ENCODE measurements around the gene VHLL. TPM values are rescaled to one million over a fixed set of nuclear protein-coding genes. Genes with fewer than 3 reads are reported as not detected.

The VHLL gene
- total RNA-seq, 1 experiment from 2014 or later: not detected

DNA sequence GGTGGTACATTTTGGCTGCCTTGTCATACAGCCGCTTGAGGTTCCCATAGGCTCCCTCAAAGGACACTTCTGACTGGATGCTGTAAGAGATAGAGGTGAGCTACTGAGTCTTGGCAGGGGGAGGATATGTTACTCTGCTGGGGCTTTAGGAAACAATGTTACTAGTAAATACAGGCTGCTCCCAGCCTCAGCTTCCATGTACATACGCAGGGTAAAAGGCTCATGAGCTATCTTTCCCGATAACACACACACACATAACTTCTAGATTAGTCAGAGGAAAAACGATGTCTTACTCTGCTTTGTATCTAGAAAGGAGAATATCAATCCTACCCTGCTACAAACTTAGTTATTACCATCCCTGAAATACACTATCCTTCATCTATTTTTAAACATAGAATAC is 30.8 kb downstream of the VHLL start (continued):
- TF ChIP-seq, protein P1, sequence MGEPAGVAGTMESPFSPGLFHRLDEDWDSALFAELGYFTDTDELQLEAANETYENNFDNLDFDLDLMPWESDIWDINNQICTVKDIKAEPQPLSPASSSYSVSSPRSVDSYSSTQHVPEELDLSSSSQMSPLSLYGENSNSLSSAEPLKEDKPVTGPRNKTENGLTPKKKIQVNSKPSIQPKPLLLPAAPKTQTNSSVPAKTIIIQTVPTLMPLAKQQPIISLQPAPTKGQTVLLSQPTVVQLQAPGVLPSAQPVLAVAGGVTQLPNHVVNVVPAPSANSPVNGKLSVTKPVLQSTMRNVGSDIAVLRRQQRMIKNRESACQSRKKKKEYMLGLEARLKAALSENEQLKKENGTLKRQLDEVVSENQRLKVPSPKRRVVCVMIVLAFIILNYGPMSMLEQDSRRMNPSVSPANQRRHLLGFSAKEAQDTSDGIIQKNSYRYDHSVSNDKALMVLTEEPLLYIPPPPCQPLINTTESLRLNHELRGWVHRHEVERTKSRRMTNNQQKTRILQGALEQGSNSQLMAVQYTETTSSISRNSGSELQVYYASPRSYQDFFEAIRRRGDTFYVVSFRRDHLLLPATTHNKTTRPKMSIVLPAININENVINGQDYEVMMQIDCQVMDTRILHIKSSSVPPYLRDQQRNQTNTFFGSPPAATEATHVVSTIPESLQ (CRISPR knock-in tag; IDR thresholded peaks at IDR 0.05): no peak
- TF ChIP-seq, protein P2, sequence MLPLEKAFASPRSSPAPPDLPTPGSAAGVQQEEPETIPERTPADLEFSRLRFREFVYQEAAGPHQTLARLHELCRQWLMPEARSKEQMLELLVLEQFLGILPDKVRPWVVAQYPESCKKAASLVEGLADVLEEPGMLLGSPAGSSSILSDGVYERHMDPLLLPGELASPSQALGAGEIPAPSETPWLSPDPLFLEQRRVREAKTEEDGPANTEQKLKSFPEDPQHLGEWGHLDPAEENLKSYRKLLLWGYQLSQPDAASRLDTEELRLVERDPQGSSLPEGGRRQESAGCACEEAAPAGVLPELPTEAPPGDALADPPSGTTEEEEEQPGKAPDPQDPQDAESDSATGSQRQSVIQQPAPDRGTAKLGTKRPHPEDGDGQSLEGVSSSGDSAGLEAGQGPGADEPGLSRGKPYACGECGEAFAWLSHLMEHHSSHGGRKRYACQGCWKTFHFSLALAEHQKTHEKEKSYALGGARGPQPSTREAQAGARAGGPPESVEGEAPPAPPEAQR (CRISPR knock-in tag; IDR thresholded peaks at IDR 0.05): no peak

DNA sequence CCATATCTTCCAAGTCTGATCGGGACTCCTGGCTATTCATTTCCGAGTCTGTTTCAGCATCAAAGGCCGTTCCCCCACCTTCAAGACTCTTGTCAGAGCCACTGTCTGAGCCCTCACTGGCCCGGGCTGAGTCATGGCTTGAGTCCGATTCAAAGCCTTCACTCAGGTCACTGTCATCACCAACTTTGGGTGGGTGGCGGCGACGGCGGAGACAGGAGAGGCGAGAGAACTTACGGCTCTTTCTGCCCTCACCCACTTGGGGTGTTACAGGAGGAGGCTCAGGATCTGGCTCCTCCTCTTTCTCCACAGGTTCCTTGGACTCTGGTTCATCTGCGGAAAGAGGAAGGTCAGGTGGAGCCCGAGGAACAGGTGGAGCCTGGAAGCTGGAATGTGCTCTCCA is 33.1 kb downstream of the VHLL start:
- ChIA-PET POLR2A (no interaction called here), CTCF (no interaction called here)
- DNase-seq (ENCODE audit: low spot score) (no peak), ATAC-seq (no peak)
- TF ChIP-seq ZNF263 (CRISPR knock-in tag; IDR thresholded peaks at IDR 0.05; ENCODE audit: low read depth): no peak
- no peak for TF ChIP-seq NR2C2 (CRISPR knock-in tag; IDR thresholded peaks at IDR 0.05)
- no peak for TF ChIP-seq MYBL2 (CRISPR knock-in tag; IDR thresholded peaks at IDR 0.05)
- no peak for TF ChIP-seq ZNF232 (CRISPR knock-in tag; IDR thresholded peaks at IDR 0.05)
- no peak for TF ChIP-seq CREM (CRISPR knock-in tag; IDR thresholded peaks at IDR 0.05)
- TF ChIP-seq GTF2I (CRISPR knock-in tag; conservative IDR thresholded peaks at IDR 0.05): no peak
- TF ChIP-seq ZNF423 (CRISPR knock-in tag; IDR thresholded peaks at IDR 0.05): no peak
- H3K4me1 Mint-ChIP-seq: no peaks in the 10 kb centered on the region
- H3K4me3 Mint-ChIP-seq: no peak overlapping the region
- H3K36me3 Mint-ChIP-seq: peaks cover 71% of the 10 kb centered on the region
- no peak overlapping the region; the same call in 1 of the 2 replicates for H3K27ac Mint-ChIP-seq
- no peaks in the 10 kb centered on the region for H3K9me3 Mint-ChIP-seq
- no peaks in the 10 kb centered on the region for H3K27me3 Mint-ChIP-seq (ENCODE audit: low read depth)

DNA sequence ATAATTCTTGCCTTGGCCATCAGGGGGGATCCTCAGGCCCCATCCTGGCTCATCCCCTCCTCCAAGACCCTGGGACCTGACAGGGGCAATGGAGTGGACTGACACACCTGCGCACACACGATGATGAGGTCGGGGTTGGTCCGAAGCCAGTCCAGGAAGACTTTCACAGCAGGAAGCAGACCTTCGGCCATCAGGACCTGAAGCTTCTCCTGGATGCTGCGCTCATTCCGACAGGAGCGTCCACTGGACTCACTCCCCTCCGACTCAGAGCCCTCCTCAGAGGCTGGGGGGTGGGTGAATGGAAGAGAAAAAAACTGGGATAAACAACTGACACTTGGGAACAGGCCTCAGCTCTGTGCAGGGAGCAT is 35.8 kb downstream of the VHLL start:
- H3K4me3 Mint-ChIP-seq: no peak overlapping the region
- no peaks in the 10 kb centered on the region for H3K27me3 Mint-ChIP-seq (ENCODE audit: low read depth)
- ATAC-seq (no peak), DNase-seq (ENCODE audit: low spot score) (no peak)
- no peak overlapping the region for H3K27ac Mint-ChIP-seq
- ChIA-PET CTCF (no interaction called here), POLR2A (no interaction called here)
- no peak for TF ChIP-seq TCF7 (CRISPR knock-in tag; IDR thresholded peaks at IDR 0.05; ENCODE audit: low read depth)
- H3K4me1 Mint-ChIP-seq: no peaks in the 10 kb centered on the region
- no peaks in the 10 kb centered on the region for H3K9me3 Mint-ChIP-seq
- H3K36me3 Mint-ChIP-seq: peaks cover 83% of the 10 kb centered on the region

DNA sequence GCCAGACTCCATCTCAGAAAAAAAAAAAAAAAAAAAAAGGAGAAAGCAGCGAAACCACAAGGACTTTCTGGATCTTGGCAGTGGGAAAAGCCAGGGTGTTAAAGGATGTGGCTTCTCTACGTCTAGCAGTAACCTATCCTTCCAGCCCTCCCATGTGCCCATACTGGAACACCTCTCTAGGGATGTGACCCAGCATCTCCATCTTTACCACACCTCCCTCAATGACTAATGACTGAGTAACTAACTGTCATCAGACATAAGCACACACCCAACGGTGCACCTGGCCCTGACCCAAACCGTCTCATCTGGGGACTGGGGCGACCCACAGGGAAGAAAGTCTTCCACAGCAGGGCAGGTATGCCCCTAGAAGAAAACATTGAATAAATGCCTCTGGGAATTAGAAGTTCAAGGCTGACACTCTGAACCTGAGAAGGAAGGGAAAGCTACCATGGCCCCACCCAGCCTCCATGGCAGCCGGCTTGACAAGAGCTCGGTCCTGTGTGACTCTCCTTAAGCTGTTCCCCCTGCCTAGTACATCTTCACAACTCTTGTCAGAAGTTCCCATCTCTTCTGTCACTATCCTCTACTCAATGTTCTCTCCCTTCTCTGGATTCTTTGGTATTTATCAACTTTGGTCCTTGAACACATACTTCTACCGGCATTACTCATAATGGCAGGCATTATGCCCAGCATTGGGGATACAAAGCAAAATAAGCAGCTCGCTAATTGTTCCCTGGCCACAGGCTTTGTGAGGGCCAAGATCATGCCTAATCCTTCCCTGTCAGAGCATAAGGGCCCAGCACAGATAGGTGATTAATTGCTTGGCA is 36.4 kb downstream of the VHLL start:
- Mint-ChIP-seq H3K9me3 (no peaks in the 10 kb centered on the region), H3K36me3 (peaks cover 83% of the 10 kb centered on the region), H3K27me3 (ENCODE audit: low read depth) (no peaks in the 10 kb centered on the region), H3K4me1 (no peaks in the 10 kb centered on the region), H3K27ac (no peak overlapping the region), H3K4me3 (no peak overlapping the region)
- TF ChIP-seq, protein P3, sequence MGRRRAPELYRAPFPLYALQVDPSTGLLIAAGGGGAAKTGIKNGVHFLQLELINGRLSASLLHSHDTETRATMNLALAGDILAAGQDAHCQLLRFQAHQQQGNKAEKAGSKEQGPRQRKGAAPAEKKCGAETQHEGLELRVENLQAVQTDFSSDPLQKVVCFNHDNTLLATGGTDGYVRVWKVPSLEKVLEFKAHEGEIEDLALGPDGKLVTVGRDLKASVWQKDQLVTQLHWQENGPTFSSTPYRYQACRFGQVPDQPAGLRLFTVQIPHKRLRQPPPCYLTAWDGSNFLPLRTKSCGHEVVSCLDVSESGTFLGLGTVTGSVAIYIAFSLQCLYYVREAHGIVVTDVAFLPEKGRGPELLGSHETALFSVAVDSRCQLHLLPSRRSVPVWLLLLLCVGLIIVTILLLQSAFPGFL (CRISPR knock-in tag; IDR thresholded peaks at IDR 0.05; ENCODE audit: borderline replicate concordance): no peak
- no peak for TF ChIP-seq NR2C2 (CRISPR knock-in tag; IDR thresholded peaks at IDR 0.05)
- no peak for TF ChIP-seq ZNF121 (CRISPR knock-in tag; IDR thresholded peaks at IDR 0.05)
- TF ChIP-seq CREM (CRISPR knock-in tag; IDR thresholded peaks at IDR 0.05): no peak
- TF ChIP-seq ZNF671 (CRISPR knock-in tag; IDR thresholded peaks at IDR 0.05): no peak
- TF ChIP-seq, protein P4, sequence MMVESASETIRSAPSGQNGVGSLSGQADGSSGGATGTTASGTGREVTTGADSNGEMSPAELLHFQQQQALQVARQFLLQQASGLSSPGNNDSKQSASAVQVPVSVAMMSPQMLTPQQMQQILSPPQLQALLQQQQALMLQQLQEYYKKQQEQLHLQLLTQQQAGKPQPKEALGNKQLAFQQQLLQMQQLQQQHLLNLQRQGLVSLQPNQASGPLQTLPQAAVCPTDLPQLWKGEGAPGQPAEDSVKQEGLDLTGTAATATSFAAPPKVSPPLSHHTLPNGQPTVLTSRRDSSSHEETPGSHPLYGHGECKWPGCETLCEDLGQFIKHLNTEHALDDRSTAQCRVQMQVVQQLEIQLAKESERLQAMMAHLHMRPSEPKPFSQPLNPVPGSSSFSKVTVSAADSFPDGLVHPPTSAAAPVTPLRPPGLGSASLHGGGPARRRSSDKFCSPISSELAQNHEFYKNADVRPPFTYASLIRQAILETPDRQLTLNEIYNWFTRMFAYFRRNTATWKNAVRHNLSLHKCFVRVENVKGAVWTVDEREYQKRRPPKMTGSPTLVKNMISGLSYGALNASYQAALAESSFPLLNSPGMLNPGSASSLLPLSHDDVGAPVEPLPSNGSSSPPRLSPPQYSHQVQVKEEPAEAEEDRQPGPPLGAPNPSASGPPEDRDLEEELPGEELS (CRISPR knock-in tag; IDR thresholded peaks at IDR 0.05): no peak
- no peak for TF ChIP-seq ZNF232 (CRISPR knock-in tag; IDR thresholded peaks at IDR 0.05)
- TF ChIP-seq IRF2 (CRISPR knock-in tag; IDR thresholded peaks at IDR 0.05; ENCODE audit: borderline replicate concordance, low read depth): no peak
- TF ChIP-seq TP53 (CRISPR knock-in tag; IDR thresholded peaks at IDR 0.05): no peak
- TF ChIP-seq, protein P5, sequence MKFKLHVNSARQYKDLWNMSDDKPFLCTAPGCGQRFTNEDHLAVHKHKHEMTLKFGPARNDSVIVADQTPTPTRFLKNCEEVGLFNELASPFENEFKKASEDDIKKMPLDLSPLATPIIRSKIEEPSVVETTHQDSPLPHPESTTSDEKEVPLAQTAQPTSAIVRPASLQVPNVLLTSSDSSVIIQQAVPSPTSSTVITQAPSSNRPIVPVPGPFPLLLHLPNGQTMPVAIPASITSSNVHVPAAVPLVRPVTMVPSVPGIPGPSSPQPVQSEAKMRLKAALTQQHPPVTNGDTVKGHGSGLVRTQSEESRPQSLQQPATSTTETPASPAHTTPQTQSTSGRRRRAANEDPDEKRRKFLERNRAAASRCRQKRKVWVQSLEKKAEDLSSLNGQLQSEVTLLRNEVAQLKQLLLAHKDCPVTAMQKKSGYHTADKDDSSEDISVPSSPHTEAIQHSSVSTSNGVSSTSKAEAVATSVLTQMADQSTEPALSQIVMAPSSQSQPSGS (CRISPR knock-in tag; IDR thresholded peaks at IDR 0.05; ENCODE audit: borderline replicate concordance, low read depth): no peak
- no peak for TF ChIP-seq CREB1 (CRISPR knock-in tag; IDR thresholded peaks at IDR 0.05)
- TF ChIP-seq FOXJ3 (CRISPR knock-in tag; IDR thresholded peaks at IDR 0.05; ENCODE audit: borderline replicate concordance): no peak
- ATAC-seq: no peak
- ChIA-PET POLR2A (no interaction called here), CTCF (no interaction called here)
- DNase-seq (ENCODE audit: low spot score): no peak

Measured in WTC11 (cell line).